Measurements from ENCODE around the gene PER2.

PER2 gene

GRCh38 chr2:238336793-238337444, 48.5 kb upstream of the PER2 start (continued):
- no peak for TF ChIP-seq PRDM2 (tag by site-specific recombination; IDR thresholded peaks at IDR 0.05; ENCODE audit: borderline replicate concordance)
- TF ChIP-seq ZNF19 (tag by site-specific recombination; IDR thresholded peaks at IDR 0.05; ENCODE audit: low read depth), result no peak
- no peak for TF ChIP-seq ZSCAN4 (tag by site-specific recombination; IDR thresholded peaks at IDR 0.05)
- TF ChIP-seq ZNF324 (tag by site-specific recombination; IDR thresholded peaks at IDR 0.05), result no peak
- no peak for TF ChIP-seq ZNF555 (tag by site-specific recombination; conservative IDR thresholded peaks at IDR 0.05)
- no peak for TF ChIP-seq ZNF776 (tag by site-specific recombination; IDR thresholded peaks at IDR 0.05; ENCODE audit: borderline replicate concordance)
- TF ChIP-seq ZNF521 (tag by site-specific recombination; IDR thresholded peaks at IDR 0.05), result no peak
- TF ChIP-seq ZNF221 (tag by site-specific recombination; IDR thresholded peaks at IDR 0.05; ENCODE audit: borderline replicate concordance), result no peak
- no peak for TF ChIP-seq ZNF155 (tag by site-specific recombination; IDR thresholded peaks at IDR 0.05)
- no peak for TF ChIP-seq ZNF23 (tag by site-specific recombination; IDR thresholded peaks at IDR 0.05; ENCODE audit: borderline replicate concordance)
- TF ChIP-seq TSHZ1 (tag by site-specific recombination; IDR thresholded peaks at IDR 0.05; ENCODE audit: borderline replicate concordance), result no peak
- no peak for TF ChIP-seq ZBTB21 (tag by site-specific recombination; IDR thresholded peaks at IDR 0.05)

GRCh38 chr2:238336151-238336550, 47.7 kb upstream of the PER2 start:
- CTCF ChIA-PET, result interaction anchor here (0.9 to 1.4 kb wide), 3 partner anchors 22 to 72 kb away, joined by 3 to 6 read pairs (median 4); no protein-coding TSS in a partner anchor

More at GRCh38 chr2:238336151-238336550, 47.7 kb upstream of the PER2 start:
- H3K27ac ChIP-seq (ENCODE audit: extremely low read depth, low read depth, low read length), result no peak overlapping the region
- peak; percentile 73 for TF ChIP-seq GLIS1 (tag by site-specific recombination; IDR thresholded peaks at IDR 0.05)
- TF ChIP-seq SALL2 (tag by site-specific recombination; IDR thresholded peaks at IDR 0.05; ENCODE audit: borderline replicate concordance), result no peak
- no peak for TF ChIP-seq ZNF302 (tag by site-specific recombination; IDR thresholded peaks at IDR 0.05; ENCODE audit: low read depth)
- TF ChIP-seq ZIC2 (tag by site-specific recombination; IDR thresholded peaks at IDR 0.05), result peak; percentile 56
- POLR2A ChIA-PET, result no interaction called here
- H3K36me3 ChIP-seq (ENCODE audit: control insufficient read depth in 2 of 2, insufficient read depth in 1 of 2, low read length in 2 of 2), result peaks cover 0 to 65% of the 10 kb centered on the region in 2 experiments; a peak in 2 of 3 replicates
- H3K4me1 ChIP-seq (ENCODE audit: control insufficient read depth, insufficient read depth, low read length), result no peaks in the 10 kb centered on the region
- no peak overlapping the region for H3K4me3 ChIP-seq (ENCODE audit: low read depth, low read length)
- no peaks in the 10 kb centered on the region for H3K9me3 ChIP-seq (ENCODE audit: control insufficient read depth, insufficient read depth, low read depth, low read length)

Data from HEK293 (cell line).